Subcutaneous abdominal adipose tissue (tissue), 5 donors: ENCODE results near the gene MCTP1.

Experiments
- H3K27ac ChIP-seq: one replicate; pipeline ENCODE4 v1.7.0; 2013; ENCODE audit warnings: low read depth, mild to moderate bottlenecking, inconsistent platforms, low read length, moderate library complexity
- H3K27me3 ChIP-seq, 5 donors: one replicate each; pipeline ENCODE4 v1.7.0; 2013; ENCODE audit warnings: low read length in 5 of 5, inconsistent platforms in 1 of 5; ENCODE audit not compliant: control insufficient read depth in 5 of 5, insufficient read depth in 4 of 5
- H3K36me3 ChIP-seq, 5 donors: one replicate each; pipeline ENCODE4 v1.7.0; 2013; ENCODE audit warnings: low read length in 5 of 5; ENCODE audit not compliant: control insufficient read depth in 5 of 5, insufficient read depth in 5 of 5
- H3K4me1 ChIP-seq, 5 donors: one replicate each; pipeline ENCODE4 v1.7.0; 2013; ENCODE audit warnings: low read length in 5 of 5, mild to moderate bottlenecking in 3 of 5, moderate library complexity in 1 of 5; ENCODE audit not compliant: control insufficient read depth in 5 of 5, insufficient read depth in 5 of 5
- H3K4me3 ChIP-seq, 5 donors: one replicate each; pipeline ENCODE4 v1.7.0; 2013; ENCODE audit warnings: low read length in 5 of 5, low read depth in 1 of 5
- H3K9ac ChIP-seq, 5 donors: one replicate each; pipeline ENCODE4 v1.7.0; 2013; ENCODE audit warnings: low read length in 5 of 5, mild to moderate bottlenecking in 4 of 5, moderate library complexity in 3 of 5
- H3K9me3 ChIP-seq, 5 donors: one replicate each; pipeline ENCODE4 v1.7.0; 2013; ENCODE audit warnings: low read length in 5 of 5; ENCODE audit not compliant: control insufficient read depth in 5 of 5
- donor health status: healthy.
- donor health status: healthy.
- donor health status: healthy.
- donor health status: healthy.
- donor health status: healthy.

MCTP1 gene

GRCh38 chr5:94769996-94770395, 514.9 kb downstream of the MCTP1 start:
- no peaks in the 10 kb centered on the region for H3K27me3 ChIP-seq
- no peak overlapping the region for H3K9ac ChIP-seq
- H3K36me3 ChIP-seq = peaks cover 0 to 4% (median 0%) of the 10 kb centered on the region in 5 donors
- H3K27ac ChIP-seq = no peak overlapping the region
- no peaks in the 10 kb centered on the region for H3K9me3 ChIP-seq
- no peaks in the 10 kb centered on the region for H3K4me1 ChIP-seq
- no peak overlapping the region for H3K4me3 ChIP-seq

DNA sequence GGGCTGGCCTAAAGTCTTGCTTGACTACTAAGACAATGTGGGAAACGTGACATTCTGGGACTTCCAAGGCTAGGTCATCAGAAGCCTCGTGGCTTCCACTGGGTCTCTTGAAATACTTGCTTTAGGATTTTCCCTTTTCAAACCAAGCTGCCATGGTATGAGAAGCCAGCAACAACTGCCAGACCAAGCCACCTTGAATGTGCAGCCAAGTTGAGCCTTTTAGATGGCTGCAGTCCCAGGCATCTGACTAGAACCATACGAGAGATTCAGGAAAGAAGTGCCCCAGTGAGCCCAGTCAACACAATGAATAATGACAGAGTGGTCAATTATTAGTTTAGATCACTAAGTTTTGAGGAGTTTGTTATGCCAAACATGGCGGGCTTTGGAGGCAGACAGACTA, 523.1 kb downstream of the MCTP1 start:
- H3K9me3 ChIP-seq = no peaks in the 10 kb centered on the region
- peaks cover 0 to 2% (median 0%) of the 10 kb centered on the region in 5 donors for H3K27me3 ChIP-seq
- H3K4me3 ChIP-seq = no peak overlapping the region
- H3K4me1 ChIP-seq = no peaks in the 10 kb centered on the region
- no peaks in the 10 kb centered on the region for H3K36me3 ChIP-seq
- no peak overlapping the region for H3K9ac ChIP-seq
- H3K27ac ChIP-seq = no peak overlapping the region

DNA sequence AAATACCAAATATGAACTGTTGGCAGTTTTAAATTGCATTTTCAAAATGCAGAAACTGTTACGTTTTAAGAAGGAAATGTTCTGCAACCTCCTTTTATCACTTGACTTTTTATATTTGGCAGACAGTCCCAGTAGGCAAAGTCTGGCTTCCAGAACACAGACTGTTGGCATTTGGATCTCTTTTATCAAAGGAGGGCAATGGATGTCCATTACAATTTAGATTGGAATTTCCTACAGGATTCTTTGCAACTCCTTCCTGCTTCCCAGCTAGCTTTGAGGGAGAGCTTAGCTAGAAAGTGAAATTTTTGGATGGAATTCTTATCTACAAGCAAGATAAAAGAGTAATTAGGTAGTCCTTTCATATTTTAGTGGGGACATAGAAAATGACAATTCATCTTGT, 523.8 kb downstream of the MCTP1 start:
- no peak overlapping the region for H3K9ac ChIP-seq
- H3K36me3 ChIP-seq = no peaks in the 10 kb centered on the region
- H3K4me1 ChIP-seq = no peaks in the 10 kb centered on the region
- no peak overlapping the region for H3K27ac ChIP-seq
- peaks cover 0 to 3% (median 0%) of the 10 kb centered on the region in 5 donors for H3K27me3 ChIP-seq
- H3K4me3 ChIP-seq = no peak overlapping the region
- no peaks in the 10 kb centered on the region for H3K9me3 ChIP-seq

- Histone ChIP-seq H3K9ac (no peak overlapping the region), H3K36me3 (no peaks in the 10 kb centered on the region), H3K27ac (no peak overlapping the region), H3K9me3 (no peaks in the 10 kb centered on the region), H3K4me3 (no peak overlapping the region), H3K27me3 (peaks cover 0 to 5% (median 0%) of the 10 kb centered on the region in 5 donors), H3K4me1 (no peaks in the 10 kb centered on the region)
Measured at GRCh38 chr5:94759961-94760360, 524.9 kb downstream of the MCTP1 start.

DNA sequence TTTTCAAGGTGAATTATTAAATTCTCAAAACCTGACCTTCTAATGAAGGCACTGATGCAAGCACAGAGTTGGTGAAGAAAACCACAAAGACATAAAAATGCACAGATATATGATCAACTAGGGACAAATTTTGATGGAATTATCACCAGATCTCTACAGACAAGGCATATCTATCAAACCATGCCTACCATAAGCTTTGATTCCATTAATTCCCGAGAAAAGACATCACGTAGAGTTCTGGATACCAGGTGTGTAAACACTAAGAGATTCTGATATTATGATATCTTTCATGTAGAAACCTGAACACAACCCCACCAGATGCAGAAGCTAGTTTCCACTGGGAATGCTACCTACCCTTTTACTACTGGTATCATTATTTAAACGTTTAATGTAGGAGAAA, 525.9 kb downstream of the MCTP1 start:
- Histone ChIP-seq H3K36me3 (no peaks in the 10 kb centered on the region), H3K4me3 (no peak overlapping the region), H3K9me3 (no peaks in the 10 kb centered on the region), H3K27me3 (peaks cover 0 to 5% (median 0%) of the 10 kb centered on the region in 5 donors), H3K27ac (no peak overlapping the region), H3K4me1 (no peaks in the 10 kb centered on the region), H3K9ac (no peak overlapping the region)

DNA sequence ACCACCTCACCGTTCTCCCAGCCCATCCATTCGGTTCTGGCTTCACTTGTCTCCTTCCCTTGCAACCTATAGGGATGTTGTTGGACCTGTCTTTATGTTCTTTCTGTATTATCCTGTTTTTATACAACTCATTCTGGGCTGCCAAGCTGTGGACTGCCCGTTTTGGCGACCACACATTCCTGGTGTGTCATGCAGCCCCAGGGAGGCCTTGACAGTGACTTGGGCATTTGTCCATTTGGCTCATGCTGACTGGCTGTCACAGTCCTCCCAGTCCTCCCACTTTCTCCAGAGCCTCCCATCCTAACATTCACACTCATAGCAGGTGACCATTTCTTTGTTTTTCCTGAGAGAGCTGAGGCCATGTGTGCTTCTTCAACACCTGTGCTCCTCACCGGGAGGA, 530.1 kb downstream of the MCTP1 start:
- Histone ChIP-seq H3K9me3 (no peaks in the 10 kb centered on the region), H3K36me3 (no peaks in the 10 kb centered on the region), H3K4me3 (no peak overlapping the region), H3K27ac (no peak overlapping the region), H3K27me3 (peaks cover 0 to 5% (median 0%) of the 10 kb centered on the region in 5 donors), H3K4me1 (no peaks in the 10 kb centered on the region), H3K9ac (no peak overlapping the region)

- Histone ChIP-seq H3K36me3 (no peaks in the 10 kb centered on the region), H3K4me1 (peaks cover 0 to 4% (median 0%) of the 10 kb centered on the region in 5 donors), H3K9me3 (no peaks in the 10 kb centered on the region), H3K4me3 (no peak overlapping the region), H3K27me3 (peaks cover 0 to 5% (median 0%) of the 10 kb centered on the region in 5 donors), H3K9ac (no peak overlapping the region), H3K27ac (no peak overlapping the region)
Measured at GRCh38 chr5:94751460-94751859, 533.4 kb downstream of the MCTP1 start.

- Histone ChIP-seq H3K36me3 (no peaks in the 10 kb centered on the region), H3K27me3 (no peaks in the 10 kb centered on the region), H3K9ac (no peak overlapping the region), H3K27ac (no peak overlapping the region), H3K4me1 (peaks cover 0 to 4% (median 0%) of the 10 kb centered on the region in 5 donors), H3K4me3 (no peak overlapping the region), H3K9me3 (no peaks in the 10 kb centered on the region)
Measured at GRCh38 chr5:94750681-94751080, 534.2 kb downstream of the MCTP1 start.

GRCh38 chr5:94749042-94749441, 535.9 kb downstream of the MCTP1 start:
- Histone ChIP-seq H3K27me3 (no peaks in the 10 kb centered on the region), H3K36me3 (peaks cover 0 to under 1% (median 0%) of the 10 kb centered on the region in 5 donors), H3K9ac (no peak overlapping the region), H3K4me1 (peaks cover 0 to 4% (median 0%) of the 10 kb centered on the region in 5 donors), H3K9me3 (no peaks in the 10 kb centered on the region), H3K27ac (no peak overlapping the region), H3K4me3 (no peak overlapping the region)

DNA sequence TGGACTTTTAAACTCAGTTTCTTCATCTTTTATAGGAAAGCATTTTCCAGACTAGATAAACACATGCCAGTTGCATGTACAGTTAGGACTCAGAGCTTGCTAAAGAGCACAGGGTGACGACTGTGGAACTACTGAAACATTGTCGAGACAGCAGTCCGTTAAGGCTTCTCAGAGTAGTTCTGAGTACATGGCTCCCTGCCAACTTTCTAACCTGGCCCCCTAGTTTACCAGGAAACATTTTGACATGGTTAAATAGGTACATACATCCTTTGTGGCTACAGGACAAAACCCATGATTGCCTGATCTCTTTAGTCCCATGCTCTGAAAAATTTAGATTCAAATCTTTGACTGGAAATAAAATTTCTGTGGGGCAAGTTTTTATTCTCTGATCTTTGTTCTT, 536.7 kb downstream of the MCTP1 start:
- Histone ChIP-seq H3K4me3 (no peak overlapping the region), H3K4me1 (peaks cover 0 to 4% (median 0%) of the 10 kb centered on the region in 5 donors), H3K36me3 (peaks cover 0 to 3% (median 0%) of the 10 kb centered on the region in 5 donors), H3K27me3 (no peaks in the 10 kb centered on the region), H3K9ac (no peak overlapping the region), H3K27ac (no peak overlapping the region), H3K9me3 (no peaks in the 10 kb centered on the region)

DNA sequence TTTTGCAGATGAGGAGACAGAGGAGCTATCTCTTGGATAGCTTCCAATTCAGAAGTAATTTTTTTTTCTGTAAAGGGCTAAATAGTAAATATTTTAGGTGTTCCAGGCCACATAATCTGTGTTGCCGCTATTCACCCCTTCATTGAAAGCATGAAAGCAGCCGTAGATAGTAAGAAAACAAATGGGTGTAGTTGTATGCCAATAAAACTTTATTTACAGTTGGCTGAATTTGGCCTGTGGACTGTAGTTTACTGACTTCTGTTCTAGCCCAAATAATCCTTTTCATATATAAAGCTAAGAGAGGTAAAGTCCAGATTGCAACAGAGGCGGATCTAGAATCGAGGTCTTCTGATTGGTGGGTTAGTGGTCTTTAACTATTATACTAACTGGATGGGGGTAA, 537.5 kb downstream of the MCTP1 start:
- Histone ChIP-seq H3K4me1 (peaks cover 0 to 4% (median 0%) of the 10 kb centered on the region in 5 donors), H3K9me3 (no peaks in the 10 kb centered on the region), H3K27me3 (no peaks in the 10 kb centered on the region), H3K27ac (no peak overlapping the region), H3K4me3 (no peak overlapping the region), H3K9ac (no peak overlapping the region), H3K36me3 (peaks cover 0 to 3% (median 0%) of the 10 kb centered on the region in 5 donors)
